Stimulated activated CD8-positive, alpha-beta memory T cell treated with anti-CD3 and anti-CD28 coated beads, Interleukin-7, amount 100 ng/mL, for 1 hour (primary cell): ENCODE results near the gene FBXO3.
A peak's percentile ranks its signal among the peaks of the same experiment; 100 is the strongest.

Experiments
- DNase-seq, 2 donors: peaks; one replicate each; pipeline ENCODE4 v3.0.0-alpha.2; 2020; ENCODE audit warnings: low read depth in 2 of 2

The FBXO3 gene

GRCh38 chr11:33701302-33702230 lies 72.8 kb downstream of the FBXO3 start:
- DNase-seq: no peak

DNA sequence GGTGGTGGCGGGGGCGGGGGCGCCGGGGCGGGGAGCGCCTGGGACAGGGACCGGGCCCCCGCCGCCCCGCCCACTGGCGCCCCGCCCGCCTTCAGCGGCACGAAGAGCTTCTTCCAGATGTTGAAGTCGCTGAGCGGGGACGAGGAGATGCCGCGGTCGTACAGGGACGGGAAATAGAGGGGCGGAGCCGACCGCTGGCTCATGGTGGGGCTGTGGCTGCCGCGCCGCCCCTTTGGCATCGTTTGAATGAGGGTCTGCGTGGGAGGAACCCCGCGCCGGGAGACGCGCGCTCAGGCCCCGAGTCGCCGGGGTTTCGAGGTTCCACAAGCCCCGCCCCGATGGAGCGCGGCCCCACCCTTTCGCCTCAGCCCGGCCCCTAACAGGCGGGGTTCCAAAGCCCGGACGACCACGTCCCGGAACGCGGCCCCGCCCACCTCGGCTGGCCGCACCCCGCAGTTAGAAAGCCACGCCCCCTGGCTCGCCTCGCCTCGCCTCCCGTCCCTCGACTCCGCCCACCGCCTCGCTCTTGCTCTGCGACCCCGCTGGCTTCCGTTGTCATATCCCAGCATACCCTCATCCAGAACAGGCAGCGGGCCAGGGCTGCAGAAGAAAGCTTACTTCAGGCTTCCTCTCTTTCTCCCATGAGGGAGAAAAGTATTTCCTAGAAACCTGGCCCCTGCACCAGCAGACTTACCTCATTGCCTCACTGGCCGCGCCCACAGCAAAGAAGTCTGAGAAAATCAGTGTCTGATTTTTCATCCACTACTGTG lies 73.6 kb downstream of the FBXO3 start, which contains the start of gene C11orf91:
Gene C11orf91 (minus strand): TSS at position 325 of the 770 bp plus-strand sequence. CDS start 86 bp downstream, at position 239.
- DNase-seq: peak; percentile 80 to 90

DNA sequence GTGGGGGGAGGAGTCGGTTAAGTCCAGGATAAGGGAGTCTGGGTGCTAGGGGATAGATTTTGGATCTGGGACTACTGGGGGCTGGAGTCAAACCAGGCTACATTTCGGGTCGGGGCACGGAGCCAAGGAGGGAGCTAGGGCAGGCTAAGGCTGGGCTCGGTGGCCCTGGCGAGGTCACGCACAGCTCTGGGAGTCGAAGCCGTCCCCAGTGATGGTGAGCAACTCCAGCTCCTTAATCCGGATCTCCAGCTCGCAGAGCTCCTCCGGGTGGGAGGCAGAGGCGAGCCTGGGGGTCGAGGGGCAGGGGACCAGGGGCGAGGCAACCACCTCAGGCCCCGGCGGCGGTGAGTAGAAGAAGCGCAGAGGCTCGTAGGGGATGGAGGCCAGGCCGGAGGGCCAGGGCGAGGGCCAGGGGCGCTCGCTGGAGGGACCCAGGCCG lies 74.2 kb downstream of the FBXO3 start:
- no peak for DNase-seq

DNA sequence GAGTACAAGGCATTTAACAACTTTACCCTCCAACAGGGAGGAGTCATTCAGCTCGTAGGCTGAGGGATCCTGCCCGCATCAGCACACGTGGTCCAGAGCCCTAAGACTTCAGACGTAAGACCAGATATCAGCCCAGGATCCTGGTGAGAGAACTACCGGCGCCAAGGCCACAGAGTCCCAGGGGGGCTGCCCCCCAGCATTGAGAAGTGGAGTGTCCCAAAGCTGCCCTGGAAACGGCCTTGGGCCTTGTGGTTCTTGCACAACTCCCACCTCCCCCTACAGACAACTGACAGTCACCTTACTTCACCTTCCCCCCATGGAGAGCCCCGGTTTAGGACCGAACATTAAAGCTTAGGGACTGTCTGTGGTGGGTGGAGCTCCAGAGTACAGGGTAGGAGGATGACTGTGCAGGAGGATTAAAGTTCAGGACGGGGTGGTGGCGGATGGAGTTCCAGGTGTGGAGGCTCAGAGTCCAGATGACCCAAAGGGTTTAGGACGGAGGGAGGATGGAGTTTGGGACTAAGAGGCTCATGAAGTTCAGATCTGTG lies 74.7 kb downstream of the FBXO3 start:
- DNase-seq: no peak

DNA sequence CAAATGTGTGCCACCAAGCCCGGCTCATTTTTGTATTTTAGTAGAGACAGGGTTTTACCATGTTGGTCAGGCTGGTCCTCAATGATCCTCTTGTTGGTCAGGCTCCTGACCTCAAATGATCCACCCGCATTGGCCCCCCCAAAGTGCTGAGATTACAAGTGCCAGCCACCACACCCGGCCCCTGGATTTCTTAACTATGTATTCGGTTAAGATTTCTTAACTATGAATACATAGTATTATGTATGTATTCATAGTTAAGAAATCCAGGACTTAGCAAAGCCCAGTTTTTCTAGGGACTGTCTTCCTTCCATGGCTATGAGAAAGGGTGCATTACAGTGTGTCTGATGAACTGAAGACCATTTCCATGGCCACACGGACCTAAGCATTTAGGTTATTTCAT lies 75.4 kb downstream of the FBXO3 start:
- DNase-seq: no peak

DNA sequence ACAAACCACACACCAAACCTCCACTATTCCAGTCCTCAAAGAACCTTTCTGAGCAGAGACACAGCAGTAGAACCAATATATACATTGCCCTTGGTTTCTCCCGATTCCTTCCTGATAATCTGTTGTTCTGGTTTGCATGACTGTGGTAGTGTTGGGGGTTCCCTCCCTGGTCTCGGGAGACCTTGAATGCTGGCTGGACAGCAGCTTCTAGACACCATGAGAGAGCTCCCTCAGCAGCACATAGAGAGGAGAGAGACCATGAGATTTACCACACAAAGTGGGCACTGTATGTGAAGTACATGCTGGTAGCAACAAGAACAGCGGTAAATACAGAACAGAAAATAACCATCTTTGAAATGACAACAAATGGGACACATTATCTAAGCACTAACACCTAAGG lies 76.3 kb downstream of the FBXO3 start:
- no peak for DNase-seq

GRCh38 chr11:33696931-33697638 lies 77.2 kb downstream of the FBXO3 start:
- DNase-seq: no peak

DNA sequence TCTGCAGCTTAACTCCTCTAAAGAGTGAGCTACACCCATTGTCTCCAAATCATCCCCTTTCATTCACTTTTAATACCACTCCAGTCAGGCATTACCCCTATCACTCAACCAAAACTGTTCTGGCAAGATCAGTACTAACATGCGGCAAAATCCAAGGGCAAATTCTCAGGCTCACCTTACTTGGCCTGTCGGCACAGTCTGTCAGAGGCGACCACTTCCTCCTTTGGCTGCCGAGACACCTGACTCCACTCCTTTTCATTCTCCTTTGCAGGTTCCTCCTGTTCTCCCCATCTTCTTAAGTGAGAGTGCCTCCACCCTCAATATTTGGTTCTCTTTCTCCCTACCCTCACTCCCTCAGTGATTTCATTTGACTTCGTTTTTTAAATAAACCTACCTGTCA lies 77.9 kb downstream of the FBXO3 start:
- DNase-seq: no peak

DNA sequence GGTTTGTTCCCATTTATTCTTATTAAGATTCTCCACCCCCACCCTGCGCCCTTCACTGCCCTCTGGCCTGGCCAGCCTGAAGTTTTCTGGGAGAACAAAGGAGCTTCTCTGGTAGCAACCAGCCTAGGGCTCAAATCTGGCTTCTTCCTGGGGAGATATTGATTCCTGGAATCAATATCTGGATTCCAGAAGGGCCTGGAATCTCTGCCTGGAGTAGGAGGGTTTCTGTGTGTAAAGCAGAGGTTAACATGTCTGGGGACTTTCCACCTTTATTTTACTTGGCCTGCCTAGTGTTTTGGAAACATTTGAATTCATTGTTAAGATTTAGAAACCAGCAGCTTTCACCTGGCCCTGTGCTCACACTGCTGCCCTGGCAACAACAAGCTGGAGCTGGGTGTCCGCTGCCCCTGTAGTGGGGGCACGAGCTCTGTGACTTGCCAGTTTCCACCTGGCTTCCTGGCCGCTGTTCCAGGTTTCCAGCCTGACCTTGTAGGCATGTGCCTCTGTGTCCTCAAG lies 79.2 kb downstream of the FBXO3 start:
- DNase-seq: no peak

- DNase-seq: no peak
These were observed 79.8 kb downstream of the FBXO3 start for GRCh38 chr11:33694346-33695050.

- DNase-seq: no peak
These were observed 81.8 kb downstream of the FBXO3 start for GRCh38 chr11:33692541-33692940.

- DNase-seq: no peak
These were observed 82.3 kb downstream of the FBXO3 start for GRCh38 chr11:33692013-33692504.

- DNase-seq: no peak
These were observed 83.1 kb downstream of the FBXO3 start for GRCh38 chr11:33691066-33691864.
